Measurements from ENCODE around the gene STK32C. TPM values are rescaled to one million over a fixed set of nuclear protein-coding genes. Genes with fewer than 3 reads are reported as not detected.
A peak's percentile ranks its signal among the peaks of the same experiment; 100 is the strongest.

The STK32C gene
- total RNA-seq, 1 experiment from 2014 or later = 24.9 TPM

- Histone ChIP-seq H3K36me3 (replicated peaks; ENCODE audit: control insufficient read depth, insufficient read depth, low read length) (no peaks in the 10 kb centered on the region), H3K27me3 (ENCODE audit: control insufficient read depth, insufficient read depth, low read length) (no peaks in the 10 kb centered on the region), H3K4me3 (ENCODE audit: insufficient read depth, low read depth, low read length) (no peak overlapping the region)
- peak; percentile 70 for DNase-seq
Observed at GRCh38 chr10:132266594-132267161, 41.1 kb downstream of the STK32C start.

GRCh38 chr10:132265890-132266496 is 41.8 kb downstream of the STK32C start:
- H3K36me3 ChIP-seq (replicated peaks; ENCODE audit: control insufficient read depth, insufficient read depth, low read length) = no peaks in the 10 kb centered on the region
- DNase-seq = peak; percentile 52
- no peak overlapping the region for H3K4me3 ChIP-seq (ENCODE audit: insufficient read depth, low read depth, low read length)
- no peaks in the 10 kb centered on the region for H3K27me3 ChIP-seq (ENCODE audit: control insufficient read depth, insufficient read depth, low read length)

- DNase-seq = peak; percentile 74
- Histone ChIP-seq H3K4me3 (ENCODE audit: insufficient read depth, low read depth, low read length) (no peak overlapping the region), H3K36me3 (replicated peaks; ENCODE audit: control insufficient read depth, insufficient read depth, low read length) (no peaks in the 10 kb centered on the region), H3K27me3 (ENCODE audit: control insufficient read depth, insufficient read depth, low read length) (no peaks in the 10 kb centered on the region)
Observed at GRCh38 chr10:132264966-132265889, 42.5 kb downstream of the STK32C start.

GRCh38 chr10:132264306-132264950 is 43.3 kb downstream of the STK32C start:
- DNase-seq = no peak
- Histone ChIP-seq H3K27me3 (ENCODE audit: control insufficient read depth, insufficient read depth, low read length) (no peaks in the 10 kb centered on the region), H3K4me3 (ENCODE audit: insufficient read depth, low read depth, low read length) (no peak overlapping the region), H3K36me3 (replicated peaks; ENCODE audit: control insufficient read depth, insufficient read depth, low read length) (no peaks in the 10 kb centered on the region)

GRCh38 chr10:132263866-132264265 is 43.9 kb downstream of the STK32C start:
- H3K4me3 ChIP-seq (ENCODE audit: insufficient read depth, low read depth, low read length) = no peak overlapping the region
- DNase-seq = no peak
- no peaks in the 10 kb centered on the region for H3K27me3 ChIP-seq (ENCODE audit: control insufficient read depth, insufficient read depth, low read length)
- H3K36me3 ChIP-seq (replicated peaks; ENCODE audit: control insufficient read depth, insufficient read depth, low read length) = no peaks in the 10 kb centered on the region

- Histone ChIP-seq H3K4me3 (ENCODE audit: insufficient read depth, low read depth, low read length) (no peak overlapping the region), H3K27me3 (ENCODE audit: control insufficient read depth, insufficient read depth, low read length) (no peaks in the 10 kb centered on the region), H3K36me3 (replicated peaks; ENCODE audit: control insufficient read depth, insufficient read depth, low read length) (no peaks in the 10 kb centered on the region)
- no peak for DNase-seq
Observed at GRCh38 chr10:132259702-132260482, 47.9 kb downstream of the STK32C start.

- Histone ChIP-seq H3K27me3 (ENCODE audit: control insufficient read depth, insufficient read depth, low read length) (no peaks in the 10 kb centered on the region), H3K4me3 (ENCODE audit: insufficient read depth, low read depth, low read length) (no peak overlapping the region), H3K36me3 (replicated peaks; ENCODE audit: control insufficient read depth, insufficient read depth, low read length) (no peaks in the 10 kb centered on the region)
- peak; percentile 70 for DNase-seq
Observed at GRCh38 chr10:132258423-132258822, 49.3 kb downstream of the STK32C start.

GRCh38 chr10:132257907-132258306 is 49.8 kb downstream of the STK32C start:
- no peaks in the 10 kb centered on the region for H3K36me3 ChIP-seq (replicated peaks; ENCODE audit: control insufficient read depth, insufficient read depth, low read length)
- no peak for DNase-seq
- no peaks in the 10 kb centered on the region for H3K27me3 ChIP-seq (ENCODE audit: control insufficient read depth, insufficient read depth, low read length)
- no peak overlapping the region for H3K4me3 ChIP-seq (ENCODE audit: insufficient read depth, low read depth, low read length)

GRCh38 chr10:132257271-132257670 is 50.5 kb downstream of the STK32C start:
- Histone ChIP-seq H3K4me3 (ENCODE audit: insufficient read depth, low read depth, low read length) (no peak overlapping the region), H3K36me3 (replicated peaks; ENCODE audit: control insufficient read depth, insufficient read depth, low read length) (no peaks in the 10 kb centered on the region), H3K27me3 (ENCODE audit: control insufficient read depth, insufficient read depth, low read length) (no peaks in the 10 kb centered on the region)
- DNase-seq = no peak

- H3K36me3 ChIP-seq (replicated peaks; ENCODE audit: control insufficient read depth, insufficient read depth, low read length) = no peaks in the 10 kb centered on the region
- no peak overlapping the region for H3K4me3 ChIP-seq (ENCODE audit: insufficient read depth, low read depth, low read length)
- DNase-seq = no peak
- no peaks in the 10 kb centered on the region for H3K27me3 ChIP-seq (ENCODE audit: control insufficient read depth, insufficient read depth, low read length)
Observed at GRCh38 chr10:132256866-132257265, 50.9 kb downstream of the STK32C start.

- Histone ChIP-seq H3K36me3 (replicated peaks; ENCODE audit: control insufficient read depth, insufficient read depth, low read length) (no peaks in the 10 kb centered on the region), H3K4me3 (ENCODE audit: insufficient read depth, low read depth, low read length) (no peak overlapping the region), H3K27me3 (ENCODE audit: control insufficient read depth, insufficient read depth, low read length) (no peaks in the 10 kb centered on the region)
- no peak for DNase-seq
Observed at GRCh38 chr10:132255489-132256344, 52.0 kb downstream of the STK32C start.

- Histone ChIP-seq H3K27me3 (ENCODE audit: control insufficient read depth, insufficient read depth, low read length) (no peaks in the 10 kb centered on the region), H3K4me3 (ENCODE audit: insufficient read depth, low read depth, low read length) (no peak overlapping the region), H3K36me3 (replicated peaks; ENCODE audit: control insufficient read depth, insufficient read depth, low read length) (no peaks in the 10 kb centered on the region)
- DNase-seq = no peak
Observed at GRCh38 chr10:132254841-132255240, 52.9 kb downstream of the STK32C start.

- Histone ChIP-seq H3K36me3 (replicated peaks; ENCODE audit: control insufficient read depth, insufficient read depth, low read length) (no peaks in the 10 kb centered on the region), H3K4me3 (ENCODE audit: insufficient read depth, low read depth, low read length) (peak overlapping the region; percentile 53), H3K27me3 (ENCODE audit: control insufficient read depth, insufficient read depth, low read length) (no peaks in the 10 kb centered on the region)
- peak; percentile 78 for DNase-seq
Observed at GRCh38 chr10:132253092-132253687, 54.6 kb downstream of the STK32C start.
